H1 (cell line): Measurements from ENCODE around the gene MACROD2. TPM values are rescaled to one million over a fixed set of nuclear protein-coding genes. Genes with fewer than 3 reads are reported as not detected.
A peak's percentile ranks its signal among the peaks of the same experiment; 100 is the strongest.
"Not testable (repeated sequence)": the region's sequence is repeated elsewhere in the genome, so short reads cannot be mapped to it uniquely, and the experiment has no call there.

Source experiments
- CTCF ChIA-PET: fragments of 300-600 bp; sonication (Branson Sonifier 250); formaldehyde crosslinking; loops from one replicate; lab custom pipeline; 2021; ENCODE audit not compliant: partially characterized antibody; lab: Charles Lee
- POLR2A ChIA-PET: fragments of 300-600 bp; sonication (Branson Sonifier 250); formaldehyde crosslinking; loops from one replicate; lab custom pipeline; 2021; ENCODE audit warnings: inconsistent platforms; ENCODE audit not compliant: partially characterized antibody; lab: Charles Lee
- DNase-seq, 2 experiments: peaks; one replicate each; pipeline versions ENCODE4 v3.0.0 to v3.0.0-alpha.2; 2010 to 2022; ENCODE audit warnings: low spot score in 2 of 2, low read depth in 1 of 2, mixed read lengths in 1 of 2
- FAIRE-seq: peaks from 2 replicates; lab custom pipeline; 2011; peaks lifted over from hg19 to GRCh38; lab: Jason Lieb, UNC
- H2AFZ ChIP-seq: 2 replicates; pipeline ENCODE4 v1.8.1; 2012; ENCODE audit warnings: low read length, inconsistent platforms
- H2AK5ac ChIP-seq: 2 replicates; pipeline ENCODE4 v1.6.1; 2013; ENCODE audit warnings: low read depth, low read length
- H2BK120ac ChIP-seq: replicated peaks from 2 replicates; pipeline ENCODE3; 2013; ENCODE audit warnings: low read depth, low read length, inconsistent platforms
- H2BK12ac ChIP-seq: 2 replicates; pipeline ENCODE4 v1.6.1; 2013; ENCODE audit warnings: low read depth, low read length
- H2BK15ac ChIP-seq: 2 replicates; pipeline ENCODE4 v1.6.1; 2013; ENCODE audit warnings: low read length
- H2BK20ac ChIP-seq: 2 replicates; pipeline ENCODE4 v1.6.1; 2013; ENCODE audit warnings: low read length
- H2BK5ac ChIP-seq: 2 replicates; pipeline ENCODE4 v1.6.1; 2013; ENCODE audit warnings: low read depth, low read length
- H3K14ac ChIP-seq: 2 replicates; pipeline ENCODE4 v1.6.1; 2013; ENCODE audit warnings: inconsistent platforms; ENCODE audit not compliant: insufficient read length
- H3K18ac ChIP-seq: 2 replicates; pipeline ENCODE4 v1.6.1; 2013; ENCODE audit warnings: low read length; ENCODE audit errors: extremely low read depth
- H3K23ac ChIP-seq: 2 replicates; pipeline ENCODE4 v1.6.1; 2013; ENCODE audit warnings: inconsistent platforms; ENCODE audit not compliant: insufficient read length
- H3K23me2 ChIP-seq: 2 replicates; pipeline ENCODE4 v1.6.1; 2013; ENCODE audit warnings: low read depth, low read length
- H3K27ac ChIP-seq: 2 replicates; pipeline ENCODE4 v1.6.1; 2011; ENCODE audit warnings: low read depth, low read length, inconsistent platforms
- H3K27me3 ChIP-seq, 4 experiments: replicated peaks in 1 of 4; 1 replicate in 1 of 4; 2 replicates in 3 of 4; pipeline versions ENCODE4 v1.6.1 to v1.8.1; 2011 to 2013; ENCODE audit warnings: low read length in 3 of 4, mild to moderate bottlenecking in 3 of 4, inconsistent platforms in 2 of 4, mixed read lengths in 2 of 4, moderate library complexity in 1 of 4; ENCODE audit not compliant: control insufficient read depth in 3 of 4, insufficient read depth in 3 of 4; ENCODE audit errors: extremely low read depth in 1 of 4
- H3K36me3 ChIP-seq, 4 experiments: 2 replicates each; pipeline versions ENCODE4 v1.6.1 to v1.8.1; 2011 to 2013; ENCODE audit warnings: mild to moderate bottlenecking in 4 of 4, low read length in 3 of 4, moderate library complexity in 2 of 4, control low read depth in 1 of 4, inconsistent platforms in 1 of 4; ENCODE audit not compliant: insufficient read depth in 4 of 4, control insufficient read depth in 2 of 4
- H3K4ac ChIP-seq: replicated peaks from 2 replicates; pipeline ENCODE3; 2013; ENCODE audit warnings: low read length, low read depth, mixed read lengths, inconsistent platforms; ENCODE audit not compliant: insufficient read length
- H3K4me1 ChIP-seq, 4 experiments: replicated peaks in 1 of 4; 1 replicate in 1 of 4; 2 replicates in 3 of 4; pipeline versions ENCODE4 v1.6.1 to v1.8.1; 2011 to 2013; ENCODE audit warnings: low read length in 3 of 4, inconsistent platforms in 2 of 4, mixed read lengths in 1 of 4; ENCODE audit not compliant: insufficient read depth in 4 of 4, control insufficient read depth in 3 of 4
- H3K4me2 ChIP-seq, 2 experiments: 2 replicates each; pipeline versions ENCODE4 v1.6.1 to v1.8.1; 2011 to 2013; ENCODE audit warnings: low read depth in 2 of 2, low read length in 2 of 2, control low read depth in 1 of 2, inconsistent platforms in 1 of 2, mild to moderate bottlenecking in 1 of 2; ENCODE audit not compliant: insufficient read depth in 1 of 2
- H3K4me3 ChIP-seq, 4 experiments: fragments of 200-600, 300-600 bp in 1 of 4; sonication (generic), shearing (Covaris generic), sonication (Bioruptor Twin) in 1 of 4; 2 replicates each; pipeline versions ENCODE4 v1.5.1 to v1.8.1; 2011 to 2016; ENCODE audit warnings: low read length in 4 of 4, low read depth in 3 of 4, control low read depth in 2 of 4, inconsistent platforms in 2 of 4, mild to moderate bottlenecking in 2 of 4, mixed read lengths in 1 of 4, moderate library complexity in 1 of 4; ENCODE audit not compliant: insufficient read depth in 2 of 4; ENCODE audit errors: extremely low read depth in 1 of 4
- H3K56ac ChIP-seq: replicated peaks from 2 replicates; pipeline ENCODE3; 2013; ENCODE audit warnings: low read depth, mild to moderate bottlenecking, mixed read lengths, low read length, inconsistent platforms; ENCODE audit not compliant: insufficient read length
- H3K79me1 ChIP-seq: 2 replicates; pipeline ENCODE4 v1.6.1; 2013; ENCODE audit warnings: low read depth, low read length, control low read depth
- H3K79me2 ChIP-seq, 2 experiments: 2 replicates each; pipeline versions ENCODE4 v1.6.1 to v1.8.1; 2012 to 2013; ENCODE audit warnings: low read length in 2 of 2, mild to moderate bottlenecking in 2 of 2, inconsistent platforms in 1 of 2; ENCODE audit not compliant: insufficient read depth in 2 of 2, control insufficient read depth in 1 of 2
- H3K9ac ChIP-seq, 4 experiments: replicated peaks in 1 of 4; 1 replicate in 1 of 4; 2 replicates in 3 of 4; pipeline versions ENCODE4 v1.6.1 to v1.8.1; 2011 to 2013; ENCODE audit warnings: low read depth in 3 of 4, low read length in 3 of 4, control low read depth in 2 of 4, mild to moderate bottlenecking in 2 of 4, moderate library complexity in 2 of 4, inconsistent platforms in 1 of 4; ENCODE audit errors: extremely low read depth in 1 of 4
- H3K9me3 ChIP-seq, 2 experiments: 2 replicates each; pipeline versions ENCODE4 v1.6.1 to v1.8.1; 2012 to 2013; ENCODE audit warnings: mild to moderate bottlenecking in 2 of 2, moderate library complexity in 2 of 2, control low read depth in 1 of 2, inconsistent platforms in 1 of 2, low read depth in 1 of 2, low read length in 1 of 2, mixed read lengths in 1 of 2; ENCODE audit not compliant: insufficient read depth in 2 of 2
- H4K20me1 ChIP-seq, 2 experiments: replicated peaks in 1 of 2; 2 replicates each; pipeline versions ENCODE3 to v1.8.1; 2011 to 2013; ENCODE audit warnings: inconsistent platforms in 2 of 2, low read length in 2 of 2, mild to moderate bottlenecking in 1 of 2; ENCODE audit not compliant: insufficient read depth in 2 of 2, control insufficient read depth in 1 of 2
- H4K5ac ChIP-seq: 2 replicates; pipeline ENCODE4 v1.6.1; 2013; ENCODE audit warnings: low read length, low read depth, mixed read lengths, inconsistent platforms; ENCODE audit not compliant: insufficient read length
- H4K8ac ChIP-seq: 2 replicates; pipeline ENCODE4 v1.8.0; 2013; ENCODE audit warnings: mild to moderate bottlenecking, moderate library complexity, low read length, inconsistent platforms; ENCODE audit not compliant: insufficient read depth; ENCODE audit errors: extremely low read depth
- H4K91ac ChIP-seq: replicated peaks from 2 replicates; pipeline ENCODE3; 2013; ENCODE audit warnings: low read length, mixed read lengths, inconsistent platforms; ENCODE audit not compliant: insufficient read length
- WGBS, 2 experiments: shearing (Covaris generic) in 1 of 2; methylation state at CpG; one replicate each; pipeline versions ENCODE4 v1.1.6 to v1.1.7; 2013 to 2015; ENCODE audit warnings: low lambda C conversion rate in 2 of 2, mixed read lengths in 2 of 2, inconsistent platforms in 1 of 2, low coverage in 1 of 2, missing lambda C conversion rate in 1 of 2; ENCODE audit not compliant: insufficient replicate concordance in 2 of 2, insufficient coverage in 1 of 2, insufficient read length in 1 of 2; ENCODE audit errors: extremely low coverage in 1 of 2, missing lambda C conversion rate in 1 of 2; 5-methylcytosine and 5-hydroxymethylcytosine counted together
- polyA plus RNA-seq, 7 experiments: library from polyadenylated mRNA; depleted of rRNA in 3 of 7; stranded (reverse) in 5 of 7; unstranded in 2 of 7; fragments of >200 nt in 5 of 7; fragments of 200-250 nt in 2 of 7; gene quantifications; 1 replicate in 5 of 7; 2 replicates in 1 of 7; 4 replicates in 1 of 7; pipeline versions ENCODE4 v1.2.1 to v1.2.3, GENCODE V29; 2011 to 2013; ENCODE audit warnings: missing spikeins in 2 of 7, mixed read lengths in 2 of 7
- total RNA-seq: library from RNA; stranded (reverse); fragmentation: NEBNext Ultra II Directional; extraction: Animal tissue kit (Norgen Biotek cat#: 25700); gene quantifications from 2 replicates; pipeline ENCODE4 v1.2.1, GENCODE V29; 2021

Gene MACROD2
- total and polyA plus RNA-seq, 2 of the 8 experiments (the other 6 are each of a cell fraction or from before 2014, with no cell fraction given) = 0.70 to 3.9 TPM

GRCh38 chr20:14467104-14467827 is 471.9 kb downstream of the MACROD2 start:
- H3K27me3 ChIP-seq, H2AFZ ChIP-seq, H3K18ac ChIP-seq, FAIRE-seq, H3K23ac ChIP-seq, H3K79me2 ChIP-seq, H4K20me1 ChIP-seq, CTCF ChIA-PET, H2AK5ac ChIP-seq, H3K79me1 ChIP-seq, H3K4me2 ChIP-seq, H4K8ac ChIP-seq, H3K4me1 ChIP-seq, H3K23me2 ChIP-seq, H2BK20ac ChIP-seq, H3K36me3 ChIP-seq, H4K91ac ChIP-seq, H3K4me3 ChIP-seq, H2BK15ac ChIP-seq, H4K5ac ChIP-seq, H3K4ac ChIP-seq, H3K9ac ChIP-seq, H3K14ac ChIP-seq, H3K56ac ChIP-seq, H3K27ac ChIP-seq, H2BK12ac ChIP-seq, POLR2A ChIA-PET, H2BK120ac ChIP-seq: not testable (repeated sequence)
- Histone ChIP-seq H2BK5ac (peak overlapping the region; percentile 32; the same call in 1 of the 2 replicates), H3K9me3 (peaks cover 8 to 12% of the 10 kb centered on the region in 2 experiments; a peak in 2 of 4 replicates)
- 85% methylated on average over 15 of the region's 17 CpGs; no CpG with 5 or more reads in 1 of the 2 experiments for WGBS, 2 experiments
- peak in 1 of 2 experiments; percentile 58 for DNase-seq
